Body of pancreas (tissue), 4 donors: ENCODE results near the gene SLC35A4.

Experiments used
- CTCF ChIP-seq, 7 experiments: fragments of 450-650 bp in 4 of 7; fragments of 200-600 bp in 3 of 7; sonication (generic) in 3 of 7; IDR thresholded peaks; one replicate each; pipeline ENCODE4 v1.5.1; 2016 to 2019; ENCODE audit warnings: antibody characterized with exemption in 7 of 7
- POLR2A ChIP-seq, 3 donors: fragments of 450-650 bp; IDR thresholded peaks; one replicate each; pipeline ENCODE4 v1.6.1; 2016; ENCODE audit warnings: antibody characterized with exemption in 3 of 3, mild to moderate bottlenecking in 2 of 3

- TF ChIP-seq POLR2A (IDR thresholded peaks at IDR 0.05) (no peak), CTCF (IDR thresholded peaks at IDR 0.05) (no peak)
These were observed 9.5 kb downstream of the SLC35A4 start for GRCh38 chr5:140574165-140574564.
